ENCODE results near the gene GTSE1. TPM values are rescaled to one million over a fixed set of nuclear protein-coding genes. Genes with fewer than 3 reads are reported as not detected.
A peak's percentile ranks its signal among the peaks of the same experiment; 100 is the strongest.

The GTSE1 gene
- total and polyA plus RNA-seq, 2 of the 13 experiments (the other 11 are each of a cell fraction or from before 2014, with no cell fraction given), result 10.7 to 13.5 TPM

DNA sequence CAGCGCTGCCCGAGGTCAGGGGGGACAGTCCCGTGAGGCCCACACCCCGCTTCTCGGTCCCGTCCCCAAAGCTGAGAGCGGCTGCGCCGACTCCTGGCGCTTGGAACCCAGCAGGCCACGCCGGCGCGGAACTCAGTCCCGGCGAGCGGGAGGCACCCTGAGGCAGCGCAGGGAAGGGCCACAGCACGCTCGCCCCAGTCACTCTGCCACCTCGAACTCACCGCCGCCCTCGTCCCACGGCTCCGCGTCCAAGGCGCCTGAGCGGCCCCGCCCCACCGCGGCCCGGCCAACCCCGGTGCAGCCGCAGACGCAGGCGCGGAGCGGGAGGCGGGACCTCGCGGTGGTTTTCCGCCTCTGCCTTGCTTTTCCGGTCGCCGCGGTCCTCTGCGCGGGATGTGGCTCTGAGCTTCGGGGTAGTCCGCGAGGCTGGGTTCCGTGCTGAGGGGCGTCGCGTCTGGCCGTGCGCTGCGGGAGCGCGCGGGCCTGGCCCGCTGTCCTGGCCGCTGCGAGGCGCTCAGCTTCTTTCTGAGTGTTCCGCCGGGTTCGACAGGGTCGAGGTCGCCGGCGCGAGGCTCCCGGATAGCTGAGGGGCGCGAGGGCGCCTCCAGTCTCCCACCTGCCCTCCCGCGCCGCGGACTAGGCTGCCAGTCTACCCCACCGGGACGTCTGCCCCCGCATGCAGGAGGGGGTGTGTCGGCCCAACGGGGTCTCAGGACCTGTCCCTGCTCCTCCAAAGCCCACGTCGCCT, 46.5 kb upstream of the GTSE1 start, which contains the start of gene CDPF1 (continued):
- TF ChIP-seq, protein P1, sequence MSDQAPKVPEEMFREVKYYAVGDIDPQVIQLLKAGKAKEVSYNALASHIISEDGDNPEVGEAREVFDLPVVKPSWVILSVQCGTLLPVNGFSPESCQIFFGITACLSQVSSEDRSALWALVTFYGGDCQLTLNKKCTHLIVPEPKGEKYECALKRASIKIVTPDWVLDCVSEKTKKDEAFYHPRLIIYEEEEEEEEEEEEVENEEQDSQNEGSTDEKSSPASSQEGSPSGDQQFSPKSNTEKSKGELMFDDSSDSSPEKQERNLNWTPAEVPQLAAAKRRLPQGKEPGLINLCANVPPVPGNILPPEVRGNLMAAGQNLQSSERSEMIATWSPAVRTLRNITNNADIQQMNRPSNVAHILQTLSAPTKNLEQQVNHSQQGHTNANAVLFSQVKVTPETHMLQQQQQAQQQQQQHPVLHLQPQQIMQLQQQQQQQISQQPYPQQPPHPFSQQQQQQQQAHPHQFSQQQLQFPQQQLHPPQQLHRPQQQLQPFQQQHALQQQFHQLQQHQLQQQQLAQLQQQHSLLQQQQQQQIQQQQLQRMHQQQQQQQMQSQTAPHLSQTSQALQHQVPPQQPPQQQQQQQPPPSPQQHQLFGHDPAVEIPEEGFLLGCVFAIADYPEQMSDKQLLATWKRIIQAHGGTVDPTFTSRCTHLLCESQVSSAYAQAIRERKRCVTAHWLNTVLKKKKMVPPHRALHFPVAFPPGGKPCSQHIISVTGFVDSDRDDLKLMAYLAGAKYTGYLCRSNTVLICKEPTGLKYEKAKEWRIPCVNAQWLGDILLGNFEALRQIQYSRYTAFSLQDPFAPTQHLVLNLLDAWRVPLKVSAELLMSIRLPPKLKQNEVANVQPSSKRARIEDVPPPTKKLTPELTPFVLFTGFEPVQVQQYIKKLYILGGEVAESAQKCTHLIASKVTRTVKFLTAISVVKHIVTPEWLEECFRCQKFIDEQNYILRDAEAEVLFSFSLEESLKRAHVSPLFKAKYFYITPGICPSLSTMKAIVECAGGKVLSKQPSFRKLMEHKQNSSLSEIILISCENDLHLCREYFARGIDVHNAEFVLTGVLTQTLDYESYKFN (CRISPR knock-in tag; conservative IDR thresholded peaks at IDR 0.05), result 0 out of 2 replicates have a peak, but pooled peaks have one; percentile 36
- TF ChIP-seq, protein P2, sequence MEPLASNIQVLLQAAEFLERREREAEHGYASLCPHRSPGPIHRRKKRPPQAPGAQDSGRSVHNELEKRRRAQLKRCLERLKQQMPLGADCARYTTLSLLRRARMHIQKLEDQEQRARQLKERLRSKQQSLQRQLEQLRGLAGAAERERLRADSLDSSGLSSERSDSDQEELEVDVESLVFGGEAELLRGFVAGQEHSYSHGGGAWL (CRISPR knock-in tag; IDR thresholded peaks at IDR 0.05), result peak; percentile 67; the same call in 1 of the 2 replicates
- TF ChIP-seq MED13 (CRISPR knock-in tag; IDR thresholded peaks at IDR 0.05), result peak; percentile 62
- TF ChIP-seq, protein P3, sequence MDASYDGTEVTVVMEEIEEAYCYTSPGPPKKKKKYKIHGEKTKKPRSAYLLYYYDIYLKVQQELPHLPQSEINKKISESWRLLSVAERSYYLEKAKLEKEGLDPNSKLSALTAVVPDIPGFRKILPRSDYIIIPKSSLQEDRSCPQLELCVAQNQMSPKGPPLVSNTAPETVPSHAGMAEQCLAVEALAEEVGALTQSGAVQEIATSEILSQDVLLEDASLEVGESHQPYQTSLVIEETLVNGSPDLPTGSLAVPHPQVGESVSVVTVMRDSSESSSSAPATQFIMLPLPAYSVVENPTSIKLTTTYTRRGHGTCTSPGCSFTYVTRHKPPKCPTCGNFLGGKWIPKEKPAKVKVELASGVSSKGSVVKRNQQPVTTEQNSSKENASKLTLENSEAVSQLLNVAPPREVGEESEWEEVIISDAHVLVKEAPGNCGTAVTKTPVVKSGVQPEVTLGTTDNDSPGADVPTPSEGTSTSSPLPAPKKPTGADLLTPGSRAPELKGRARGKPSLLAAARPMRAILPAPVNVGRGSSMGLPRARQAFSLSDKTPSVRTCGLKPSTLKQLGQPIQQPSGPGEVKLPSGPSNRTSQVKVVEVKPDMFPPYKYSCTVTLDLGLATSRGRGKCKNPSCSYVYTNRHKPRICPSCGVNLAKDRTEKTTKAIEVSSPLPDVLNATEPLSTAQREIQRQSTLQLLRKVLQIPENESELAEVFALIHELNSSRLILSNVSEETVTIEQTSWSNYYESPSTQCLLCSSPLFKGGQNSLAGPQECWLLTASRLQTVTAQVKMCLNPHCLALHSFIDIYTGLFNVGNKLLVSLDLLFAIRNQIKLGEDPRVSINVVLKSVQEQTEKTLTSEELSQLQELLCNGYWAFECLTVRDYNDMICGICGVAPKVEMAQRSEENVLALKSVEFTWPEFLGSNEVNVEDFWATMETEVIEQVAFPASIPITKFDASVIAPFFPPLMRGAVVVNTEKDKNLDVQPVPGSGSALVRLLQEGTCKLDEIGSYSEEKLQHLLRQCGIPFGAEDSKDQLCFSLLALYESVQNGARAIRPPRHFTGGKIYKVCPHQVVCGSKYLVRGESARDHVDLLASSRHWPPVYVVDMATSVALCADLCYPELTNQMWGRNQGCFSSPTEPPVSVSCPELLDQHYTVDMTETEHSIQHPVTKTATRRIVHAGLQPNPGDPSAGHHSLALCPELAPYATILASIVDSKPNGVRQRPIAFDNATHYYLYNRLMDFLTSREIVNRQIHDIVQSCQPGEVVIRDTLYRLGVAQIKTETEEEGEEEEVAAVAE (CRISPR knock-in tag; IDR thresholded peaks at IDR 0.05; ENCODE audit: borderline replicate concordance), result no peak; the same call in 1 of the 2 replicates
- TF ChIP-seq, protein P4, sequence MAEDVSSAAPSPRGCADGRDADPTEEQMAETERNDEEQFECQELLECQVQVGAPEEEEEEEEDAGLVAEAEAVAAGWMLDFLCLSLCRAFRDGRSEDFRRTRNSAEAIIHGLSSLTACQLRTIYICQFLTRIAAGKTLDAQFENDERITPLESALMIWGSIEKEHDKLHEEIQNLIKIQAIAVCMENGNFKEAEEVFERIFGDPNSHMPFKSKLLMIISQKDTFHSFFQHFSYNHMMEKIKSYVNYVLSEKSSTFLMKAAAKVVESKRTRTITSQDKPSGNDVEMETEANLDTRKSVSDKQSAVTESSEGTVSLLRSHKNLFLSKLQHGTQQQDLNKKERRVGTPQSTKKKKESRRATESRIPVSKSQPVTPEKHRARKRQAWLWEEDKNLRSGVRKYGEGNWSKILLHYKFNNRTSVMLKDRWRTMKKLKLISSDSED (CRISPR knock-in tag; IDR thresholded peaks at IDR 0.05), result 0 out of 2 replicates have a peak, but pooled peaks have one; percentile 72
- TF ChIP-seq ZNF101 (CRISPR knock-in tag; IDR thresholded peaks at IDR 0.05; ENCODE audit: borderline replicate concordance, low read depth), result peak; percentile 66; the same call in 1 of the 2 replicates
- TF ChIP-seq SSRP1 (CRISPR knock-in tag; IDR thresholded peaks at IDR 0.05), result no peak
- no peak for TF ChIP-seq HNF4A (CRISPR knock-in tag; IDR thresholded peaks at IDR 0.05)
- TF ChIP-seq, protein P5, sequence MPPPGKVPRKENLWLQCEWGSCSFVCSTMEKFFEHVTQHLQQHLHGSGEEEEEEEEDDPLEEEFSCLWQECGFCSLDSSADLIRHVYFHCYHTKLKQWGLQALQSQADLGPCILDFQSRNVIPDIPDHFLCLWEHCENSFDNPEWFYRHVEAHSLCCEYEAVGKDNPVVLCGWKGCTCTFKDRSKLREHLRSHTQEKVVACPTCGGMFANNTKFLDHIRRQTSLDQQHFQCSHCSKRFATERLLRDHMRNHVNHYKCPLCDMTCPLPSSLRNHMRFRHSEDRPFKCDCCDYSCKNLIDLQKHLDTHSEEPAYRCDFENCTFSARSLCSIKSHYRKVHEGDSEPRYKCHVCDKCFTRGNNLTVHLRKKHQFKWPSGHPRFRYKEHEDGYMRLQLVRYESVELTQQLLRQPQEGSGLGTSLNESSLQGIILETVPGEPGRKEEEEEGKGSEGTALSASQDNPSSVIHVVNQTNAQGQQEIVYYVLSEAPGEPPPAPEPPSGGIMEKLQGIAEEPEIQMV (CRISPR knock-in tag; IDR thresholded peaks at IDR 0.05; ENCODE audit: low read depth), result peak; percentile 86; the same call in 1 of the 2 replicates
- TF ChIP-seq KDM5A (IDR thresholded peaks at IDR 0.05; ENCODE audit: borderline replicate concordance, low read length), result no peak; the same call in 1 of the 2 replicates
- TF ChIP-seq FOSL1 (CRISPR knock-in tag; IDR thresholded peaks at IDR 0.05; ENCODE audit: borderline replicate concordance), result no peak
- no peak; the same call in 1 of the 2 replicates for TF ChIP-seq ZNF749 (CRISPR knock-in tag; IDR thresholded peaks at IDR 0.05; ENCODE audit: borderline replicate concordance)
- TF ChIP-seq, protein P6, sequence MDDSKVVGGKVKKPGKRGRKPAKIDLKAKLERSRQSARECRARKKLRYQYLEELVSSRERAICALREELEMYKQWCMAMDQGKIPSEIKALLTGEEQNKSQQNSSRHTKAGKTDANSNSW (CRISPR knock-in tag; IDR thresholded peaks at IDR 0.05; ENCODE audit: borderline replicate concordance), result no peak
- peak; percentile 70 for TF ChIP-seq MTF2 (CRISPR knock-in tag; IDR thresholded peaks at IDR 0.05; ENCODE audit: borderline replicate concordance)
- TF ChIP-seq, protein P7, sequence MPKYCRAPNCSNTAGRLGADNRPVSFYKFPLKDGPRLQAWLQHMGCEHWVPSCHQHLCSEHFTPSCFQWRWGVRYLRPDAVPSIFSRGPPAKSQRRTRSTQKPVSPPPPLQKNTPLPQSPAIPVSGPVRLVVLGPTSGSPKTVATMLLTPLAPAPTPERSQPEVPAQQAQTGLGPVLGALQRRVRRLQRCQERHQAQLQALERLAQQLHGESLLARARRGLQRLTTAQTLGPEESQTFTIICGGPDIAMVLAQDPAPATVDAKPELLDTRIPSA (CRISPR knock-in tag; IDR thresholded peaks at IDR 0.05; ENCODE audit: borderline replicate concordance), result peak; percentile 22; the same call in 1 of the 2 replicates

All from HepG2 (cell line).